ENCODE data around the gene ADGRD1. TPM values are rescaled to one million over a fixed set of nuclear protein-coding genes. Genes with fewer than 3 reads are reported as not detected.

The ADGRD1 gene
- total RNA-seq, 1 donor from 2014 or later = 1.0 TPM

DNA sequence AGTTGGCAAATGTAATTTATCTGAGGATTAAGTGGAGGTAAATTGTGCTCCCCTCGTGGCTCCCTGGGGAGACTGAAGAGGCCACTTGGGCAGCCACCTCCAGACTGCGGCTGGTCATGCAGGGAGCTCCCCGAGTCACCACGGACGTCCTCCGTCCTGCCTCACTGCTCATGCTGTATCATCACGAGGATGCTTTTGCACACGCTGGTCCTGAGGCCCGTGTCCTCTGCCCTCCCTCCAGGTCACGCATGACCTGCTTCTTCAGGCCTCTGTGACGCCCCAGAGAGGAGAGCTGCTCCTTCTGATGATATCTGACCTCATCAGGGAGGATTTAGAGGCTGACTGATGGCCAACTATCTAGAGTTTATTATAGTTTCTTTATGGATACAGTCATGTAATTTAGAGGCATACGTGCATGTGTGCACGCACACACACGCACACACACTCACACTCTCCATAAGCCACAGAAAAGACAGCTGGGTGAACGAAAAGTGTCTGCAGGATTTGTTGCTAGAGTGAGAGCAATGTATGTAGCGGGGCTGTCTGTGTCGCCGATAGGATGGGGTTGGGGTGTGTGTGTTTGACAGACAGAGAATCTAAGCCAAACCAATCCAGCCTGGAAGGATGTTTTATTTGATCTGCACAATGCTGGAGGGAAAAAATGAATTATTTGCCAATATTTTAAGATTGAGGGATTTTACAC, 160.0 kb downstream of the ADGRD1 start:
- H3K27ac Mint-ChIP-seq (ENCODE audit: unreplicated experiment) = no peak overlapping the region
- no peak for DNase-seq (ENCODE audit: extremely low spot score, unreplicated experiment)
- peaks cover 3% of the 10 kb centered on the region for H3K27me3 Mint-ChIP-seq (ENCODE audit: unreplicated experiment)
- H3K9me3 Mint-ChIP-seq (ENCODE audit: unreplicated experiment) = peaks cover 4% of the 10 kb centered on the region
- H3K4me1 Mint-ChIP-seq (ENCODE audit: unreplicated experiment) = peaks cover 29% of the 10 kb centered on the region
- TF ChIP-seq, protein P1, sequence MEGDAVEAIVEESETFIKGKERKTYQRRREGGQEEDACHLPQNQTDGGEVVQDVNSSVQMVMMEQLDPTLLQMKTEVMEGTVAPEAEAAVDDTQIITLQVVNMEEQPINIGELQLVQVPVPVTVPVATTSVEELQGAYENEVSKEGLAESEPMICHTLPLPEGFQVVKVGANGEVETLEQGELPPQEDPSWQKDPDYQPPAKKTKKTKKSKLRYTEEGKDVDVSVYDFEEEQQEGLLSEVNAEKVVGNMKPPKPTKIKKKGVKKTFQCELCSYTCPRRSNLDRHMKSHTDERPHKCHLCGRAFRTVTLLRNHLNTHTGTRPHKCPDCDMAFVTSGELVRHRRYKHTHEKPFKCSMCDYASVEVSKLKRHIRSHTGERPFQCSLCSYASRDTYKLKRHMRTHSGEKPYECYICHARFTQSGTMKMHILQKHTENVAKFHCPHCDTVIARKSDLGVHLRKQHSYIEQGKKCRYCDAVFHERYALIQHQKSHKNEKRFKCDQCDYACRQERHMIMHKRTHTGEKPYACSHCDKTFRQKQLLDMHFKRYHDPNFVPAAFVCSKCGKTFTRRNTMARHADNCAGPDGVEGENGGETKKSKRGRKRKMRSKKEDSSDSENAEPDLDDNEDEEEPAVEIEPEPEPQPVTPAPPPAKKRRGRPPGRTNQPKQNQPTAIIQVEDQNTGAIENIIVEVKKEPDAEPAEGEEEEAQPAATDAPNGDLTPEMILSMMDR (IDR thresholded peaks at IDR 0.05) = no peak
- H3K36me3 Mint-ChIP-seq (ENCODE audit: unreplicated experiment) = no peaks in the 10 kb centered on the region
- no peak overlapping the region for H3K4me3 Mint-ChIP-seq (ENCODE audit: unreplicated experiment)

DNA sequence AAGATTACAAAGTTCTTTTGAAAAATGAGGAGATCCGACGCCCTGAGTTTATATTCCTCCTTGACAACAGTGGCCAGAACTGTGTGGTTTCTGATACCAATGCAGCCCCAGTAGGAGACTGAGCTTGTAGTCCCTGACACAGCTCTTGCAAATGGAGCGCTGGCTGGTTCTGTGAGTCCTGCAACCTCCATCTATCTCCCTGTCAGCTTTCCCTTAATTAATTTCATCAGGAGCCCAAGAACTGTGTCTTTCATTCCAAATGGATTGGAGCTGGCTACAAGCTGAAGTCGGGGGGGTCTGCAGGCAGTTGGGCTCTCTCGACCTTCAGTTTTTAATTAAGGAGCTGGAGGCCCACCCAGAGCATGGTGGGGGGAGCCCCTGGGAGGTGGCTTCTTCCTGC, 160.6 kb downstream of the ADGRD1 start:
- Mint-ChIP-seq H3K27ac (ENCODE audit: unreplicated experiment) (no peak overlapping the region), H3K9me3 (ENCODE audit: unreplicated experiment) (peaks cover 1% of the 10 kb centered on the region), H3K36me3 (ENCODE audit: unreplicated experiment) (no peaks in the 10 kb centered on the region), H3K4me3 (ENCODE audit: unreplicated experiment) (no peak overlapping the region), H3K4me1 (ENCODE audit: unreplicated experiment) (peaks cover 29% of the 10 kb centered on the region), H3K27me3 (ENCODE audit: unreplicated experiment) (peaks cover 3% of the 10 kb centered on the region)
- DNase-seq (ENCODE audit: extremely low spot score, unreplicated experiment) = no peak
- TF ChIP-seq, protein P1 (IDR thresholded peaks at IDR 0.05) = no peak

DNA sequence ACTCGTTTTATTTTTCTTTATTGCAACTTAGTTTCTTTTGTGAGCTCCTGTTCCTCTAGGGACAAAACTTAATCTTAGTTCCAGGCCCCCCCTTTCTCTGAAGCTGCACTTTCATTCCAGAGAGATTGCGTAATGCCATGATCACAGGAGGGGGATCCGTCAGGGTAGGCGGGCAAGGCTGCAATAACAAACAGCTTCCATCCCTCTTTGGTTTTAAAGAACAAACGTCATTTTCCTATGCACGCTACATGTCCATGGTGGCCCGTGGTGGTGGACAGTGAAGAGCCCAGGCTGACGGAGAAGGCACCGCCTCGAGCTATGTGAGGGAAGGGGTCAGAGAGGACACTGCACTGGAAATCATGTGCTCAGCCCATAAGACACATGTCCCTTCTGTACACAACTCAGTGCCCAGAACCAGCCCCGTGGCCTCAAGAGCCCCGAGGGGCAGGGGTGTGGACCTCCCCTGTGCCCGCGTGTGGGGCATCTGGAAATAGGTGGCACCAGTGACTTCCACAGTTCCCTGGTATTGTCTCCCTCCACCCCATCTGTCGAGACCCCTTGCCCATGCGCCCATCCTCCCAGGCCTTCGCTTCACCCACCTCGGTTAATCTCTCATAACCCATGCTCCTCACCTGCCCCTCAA, 161.4 kb downstream of the ADGRD1 start:
- Mint-ChIP-seq H3K9me3 (ENCODE audit: unreplicated experiment) (no peaks in the 10 kb centered on the region), H3K36me3 (ENCODE audit: unreplicated experiment) (no peaks in the 10 kb centered on the region), H3K27ac (ENCODE audit: unreplicated experiment) (no peak overlapping the region), H3K4me1 (ENCODE audit: unreplicated experiment) (peaks cover 29% of the 10 kb centered on the region), H3K27me3 (ENCODE audit: unreplicated experiment) (peaks cover 3% of the 10 kb centered on the region), H3K4me3 (ENCODE audit: unreplicated experiment) (no peak overlapping the region)
- DNase-seq (ENCODE audit: extremely low spot score, unreplicated experiment) = no peak
- TF ChIP-seq, protein P1 (IDR thresholded peaks at IDR 0.05) = no peak

DNA sequence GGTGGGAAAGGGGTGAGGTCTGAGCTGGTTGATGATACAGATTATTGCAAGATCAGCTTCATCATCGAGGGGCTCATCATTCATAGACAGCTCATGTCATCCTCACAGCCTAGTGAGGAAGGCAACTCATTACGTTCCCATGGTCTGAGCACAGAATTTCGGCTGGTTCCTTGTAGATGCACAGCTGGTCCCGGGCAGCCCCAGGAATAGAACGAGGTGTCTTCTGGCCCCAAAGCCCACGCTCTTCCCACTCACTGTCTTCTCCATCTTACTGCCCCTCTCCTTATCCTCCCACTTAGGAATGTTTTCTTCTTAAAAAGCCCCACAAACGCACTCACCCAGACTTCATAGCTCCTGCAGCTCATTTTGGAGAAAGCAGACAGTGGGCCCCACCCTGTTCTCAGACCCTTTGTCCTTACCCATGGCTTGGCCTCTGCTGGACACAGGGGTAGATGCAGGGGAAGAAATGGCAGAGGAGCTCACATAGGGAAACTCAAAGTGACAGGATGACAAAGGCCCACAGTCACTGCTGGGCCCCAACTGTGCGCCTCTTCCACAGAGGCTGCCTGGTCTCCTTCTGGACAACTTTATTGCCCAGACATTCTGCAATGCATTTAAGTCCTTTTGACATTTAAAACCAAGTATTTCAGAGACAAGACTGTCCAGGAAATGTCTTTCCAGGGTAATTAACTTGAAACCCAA, 162.2 kb downstream of the ADGRD1 start:
- Mint-ChIP-seq H3K27me3 (ENCODE audit: unreplicated experiment) (peaks cover 3% of the 10 kb centered on the region), H3K4me1 (ENCODE audit: unreplicated experiment) (peaks cover 29% of the 10 kb centered on the region), H3K27ac (ENCODE audit: unreplicated experiment) (no peak overlapping the region), H3K4me3 (ENCODE audit: unreplicated experiment) (no peak overlapping the region), H3K9me3 (ENCODE audit: unreplicated experiment) (no peaks in the 10 kb centered on the region), H3K36me3 (ENCODE audit: unreplicated experiment) (no peaks in the 10 kb centered on the region)
- no peak for DNase-seq (ENCODE audit: extremely low spot score, unreplicated experiment)
- TF ChIP-seq, protein P1 (IDR thresholded peaks at IDR 0.05) = no peak

Measured in osteocyte (in vitro differentiated cells).